IPS DF 6.9 (cell line): ENCODE data around the gene PLEKHG4.

Experiments
- DNase-seq: peaks from one replicate; pipeline ENCODE4 v3.0.0-alpha.2; 2013; ENCODE audit warnings: low read depth, low spot score
- H3K27ac ChIP-seq: one replicate; pipeline ENCODE4 v1.5.1; 2013; ENCODE audit warnings: low read length, control low read depth
- H3K27me3 ChIP-seq: 2 replicates; pipeline ENCODE4 v1.6.1; 2013; ENCODE audit warnings: mild to moderate bottlenecking, low read length; ENCODE audit not compliant: control insufficient read depth, insufficient read depth
- H3K36me3 ChIP-seq: 2 replicates; pipeline ENCODE4 v1.6.1; 2013; ENCODE audit warnings: low read length; ENCODE audit not compliant: control insufficient read depth, insufficient read depth
- H3K4me1 ChIP-seq: 2 replicates; pipeline ENCODE4 v1.6.1; 2013; ENCODE audit warnings: low read length; ENCODE audit not compliant: control insufficient read depth, insufficient read depth
- H3K4me3 ChIP-seq: 2 replicates; pipeline ENCODE4 v1.5.1; 2013; ENCODE audit warnings: mild to moderate bottlenecking, low read length
- H3K9me3 ChIP-seq: 2 replicates; pipeline ENCODE4 v1.6.1; 2013; ENCODE audit warnings: low read length, inconsistent platforms; ENCODE audit not compliant: control insufficient read depth, insufficient read depth
- WGBS: extraction: QIAGEN DNeasy Blood & Tissue Kit; methylation state at CpG from one replicate; pipeline ENCODE4 v1.1.7; 2013; ENCODE audit warnings: mixed read lengths, missing lambda C conversion rate; ENCODE audit not compliant: insufficient read length, insufficient coverage; 5-methylcytosine and 5-hydroxymethylcytosine counted together

PLEKHG4 gene

DNA sequence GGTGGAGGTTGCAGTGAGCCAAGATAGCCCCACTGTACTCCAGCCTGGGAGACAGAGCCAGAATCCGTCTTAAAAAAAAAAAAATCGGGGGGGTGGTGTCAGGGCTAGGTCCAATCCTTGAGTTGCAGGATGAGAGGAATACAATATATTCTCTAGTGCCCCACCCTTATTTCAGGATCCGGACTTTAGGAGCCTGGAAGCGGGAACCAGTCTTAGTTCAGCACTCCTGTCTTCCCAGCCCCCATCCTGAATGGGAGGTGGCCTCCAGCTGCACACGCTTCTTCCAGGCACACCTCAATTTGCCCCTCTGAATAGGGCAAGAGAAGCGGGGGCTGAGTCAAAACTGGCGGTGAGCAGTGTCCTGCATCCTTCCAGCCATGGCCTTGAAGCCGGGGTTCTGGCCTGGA lies 33.7 kb upstream of the PLEKHG4 start:
- Histone ChIP-seq H3K4me1 (peaks cover 19% of the 10 kb centered on the region), H3K27ac (no peak overlapping the region), H3K36me3 (no peaks in the 10 kb centered on the region), H3K9me3 (no peaks in the 10 kb centered on the region), H3K27me3 (peaks cover 2% of the 10 kb centered on the region), H3K4me3 (peak overlapping the region; percentile 99; the same call in 1 of the 2 replicates)
- WGBS = no CpG with 5 or more reads among the region's 8 CpGs
- DNase-seq = no peak

GRCh38 chr16:67246081-67246755 lies 33.1 kb upstream of the PLEKHG4 start:
- peak overlapping the region; percentile 99; the same call in 1 of the 2 replicates for H3K4me3 ChIP-seq
- H3K27me3 ChIP-seq = peaks cover 2% of the 10 kb centered on the region
- DNase-seq = no peak
- H3K4me1 ChIP-seq = peaks cover 19% of the 10 kb centered on the region
- no CpG with 5 or more reads among the region's 48 CpGs for WGBS
- H3K27ac ChIP-seq = no peak overlapping the region
- H3K9me3 ChIP-seq = no peaks in the 10 kb centered on the region
- H3K36me3 ChIP-seq = no peaks in the 10 kb centered on the region

- peaks cover 15% of the 10 kb centered on the region for H3K4me1 ChIP-seq
- peak overlapping the region; percentile 99 for H3K4me3 ChIP-seq
- H3K27ac ChIP-seq = no peak overlapping the region
- DNase-seq = peak; percentile 87
- peaks cover 2% of the 10 kb centered on the region for H3K27me3 ChIP-seq
- H3K36me3 ChIP-seq = no peaks in the 10 kb centered on the region
- no peaks in the 10 kb centered on the region for H3K9me3 ChIP-seq
- no CpG with 5 or more reads among the region's 26 CpGs for WGBS
These were observed 32.6 kb upstream of the PLEKHG4 start for GRCh38 chr16:67246756-67247191.

DNA sequence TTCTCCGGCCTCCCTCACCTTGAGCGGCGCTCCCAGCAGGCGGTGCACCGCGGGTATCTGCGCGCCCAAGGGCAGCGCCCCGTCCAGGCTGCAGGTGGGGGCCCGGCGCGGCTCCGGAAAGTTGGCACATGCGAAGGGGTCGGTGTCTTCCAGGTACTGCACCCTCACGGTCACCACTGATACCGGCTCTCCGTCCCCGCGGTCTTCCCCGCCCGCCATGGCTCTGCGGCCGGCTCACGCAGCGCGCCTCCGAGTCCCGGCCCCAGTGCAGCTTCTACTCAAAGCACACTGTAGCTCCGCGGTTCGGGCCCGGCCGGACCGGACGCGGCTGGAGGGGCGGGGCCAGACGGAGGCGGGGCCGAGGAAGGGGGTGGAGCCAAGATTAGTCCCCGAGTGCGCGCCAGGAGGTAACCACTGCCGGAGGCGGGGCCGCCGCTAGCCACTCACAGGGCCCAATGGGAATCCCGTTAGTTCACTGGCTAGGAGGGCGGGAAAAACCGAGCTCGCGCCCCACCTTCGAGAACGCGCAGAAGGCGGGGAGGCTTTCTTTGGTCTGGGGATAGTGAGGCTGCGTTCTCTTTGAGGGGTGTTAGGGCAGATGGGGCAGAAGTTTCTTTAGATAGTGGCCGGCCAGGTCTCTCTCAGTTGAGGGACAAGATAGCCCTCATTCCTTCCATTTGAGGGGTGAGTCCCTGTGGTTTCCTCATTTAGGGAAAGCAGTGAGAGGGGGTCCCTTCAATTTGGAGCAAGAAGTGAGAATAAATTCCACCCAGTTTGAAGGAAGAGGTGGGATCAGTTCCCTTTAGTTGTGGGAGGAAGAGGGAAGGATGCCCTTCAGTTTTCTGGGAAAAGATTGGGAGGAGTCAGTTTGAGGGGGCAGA lies 31.9 kb upstream of the PLEKHG4 start, which contains the start of gene FHOD1:
Gene FHOD1 (minus strand): TSS at position 290 of the 881 bp plus-strand sequence. CDS start 71 bp downstream, at position 219.
- WGBS = no CpG with 5 or more reads among the region's 60 CpGs
- Histone ChIP-seq H3K9me3 (no peaks in the 10 kb centered on the region), H3K4me3 (peak within 1 kb of the TSS; percentile 99), H3K36me3 (no peaks in the 10 kb centered on the region), H3K27ac (no peak within 1 kb of the TSS), H3K4me1 (peaks cover 15% of the 10 kb centered on the region), H3K27me3 (peaks cover 2% of the 10 kb centered on the region)
- peak; percentile 90 for DNase-seq

DNA sequence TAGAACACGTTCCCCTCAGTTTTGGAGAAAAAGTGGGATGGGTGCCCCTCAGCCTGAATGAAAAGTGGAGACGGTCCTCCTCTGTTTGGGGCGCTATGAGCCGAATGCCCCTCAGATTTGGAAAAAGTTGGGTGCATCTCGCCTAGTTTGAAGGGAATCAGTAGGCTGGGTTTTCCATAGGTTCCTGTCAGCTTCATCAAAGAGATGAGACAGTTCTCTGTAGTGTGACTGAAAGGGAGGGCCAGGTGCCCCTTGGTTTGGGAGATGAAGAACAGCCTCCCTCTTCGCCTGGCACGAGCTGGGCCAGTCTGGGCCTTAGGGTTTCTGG lies 31.3 kb upstream of the PLEKHG4 start:
- no peaks in the 10 kb centered on the region for H3K9me3 ChIP-seq
- peak overlapping the region; percentile 65; the same call in 1 of the 2 replicates for H3K4me3 ChIP-seq
- no peak overlapping the region for H3K27ac ChIP-seq
- H3K4me1 ChIP-seq = peaks cover 15% of the 10 kb centered on the region
- H3K27me3 ChIP-seq = peaks cover 2% of the 10 kb centered on the region
- no CpG with 5 or more reads among the region's 7 CpGs for WGBS
- DNase-seq = no peak
- H3K36me3 ChIP-seq = no peaks in the 10 kb centered on the region

GRCh38 chr16:67248401-67249177 lies 30.7 kb upstream of the PLEKHG4 start, which contains the start of gene SLC9A5:
Gene SLC9A5, plus strand, starts transcription at chr16:67248979. Its CDS starts 36 bp downstream, at chr16:67249015.
- Histone ChIP-seq H3K4me1 (peaks cover 15% of the 10 kb centered on the region), H3K4me3 (peak within 1 kb of the TSS; percentile 65; the same call in 1 of the 2 replicates), H3K9me3 (no peaks in the 10 kb centered on the region), H3K36me3 (no peaks in the 10 kb centered on the region), H3K27me3 (peaks cover 2% of the 10 kb centered on the region), H3K27ac (no peak within 1 kb of the TSS)
- DNase-seq = no peak
- no CpG with 5 or more reads among the region's 75 CpGs for WGBS

DNA sequence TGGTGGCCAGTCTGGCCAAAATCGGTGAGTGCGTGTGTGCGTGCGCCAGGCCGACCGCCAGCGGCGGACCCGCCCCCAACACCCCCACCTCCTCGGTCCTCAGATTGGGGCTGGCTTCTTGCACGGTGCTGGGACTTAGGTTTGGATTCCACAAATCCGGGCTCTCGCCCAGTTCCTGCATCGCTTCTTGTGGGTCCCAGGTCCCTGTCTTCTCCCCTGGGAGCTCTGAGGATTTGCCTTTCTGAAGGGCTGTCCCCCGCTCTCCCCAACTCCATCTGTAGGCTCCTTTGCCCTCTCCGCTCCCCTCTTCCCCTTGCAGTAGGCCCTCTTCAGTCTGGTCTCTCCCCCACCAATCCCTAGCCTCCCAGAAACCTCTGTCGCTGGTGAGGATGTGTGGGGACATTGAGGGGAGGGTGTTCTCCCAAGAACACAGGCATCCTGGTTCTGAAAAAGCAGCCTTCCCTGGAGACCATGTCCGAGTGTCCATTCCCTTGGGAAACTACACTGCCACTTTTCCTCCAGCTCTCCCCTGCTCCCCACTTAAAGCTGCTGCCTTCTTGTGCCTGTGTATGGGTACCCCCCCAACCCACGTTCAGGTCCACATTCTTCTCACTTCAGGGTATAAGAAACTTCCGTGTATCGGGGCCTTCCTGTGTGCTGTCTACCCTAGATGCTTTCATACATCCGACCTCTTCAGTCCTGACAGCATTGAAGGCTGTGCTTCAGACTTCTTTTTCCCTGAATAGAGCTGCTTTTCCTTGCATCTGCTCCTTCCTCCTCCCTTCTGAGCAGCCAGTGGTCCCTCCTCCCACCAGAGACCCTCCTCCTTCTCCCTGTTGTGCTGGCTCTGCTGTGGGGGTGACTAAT lies 29.9 kb upstream of the PLEKHG4 start:
- Histone ChIP-seq H3K27me3 (peaks cover 2% of the 10 kb centered on the region), H3K9me3 (no peaks in the 10 kb centered on the region), H3K36me3 (no peaks in the 10 kb centered on the region), H3K4me3 (peak overlapping the region; percentile 65; the same call in 1 of the 2 replicates), H3K27ac (no peak overlapping the region), H3K4me1 (peaks cover 15% of the 10 kb centered on the region)
- no peak for DNase-seq
- no CpG with 5 or more reads among the region's 22 CpGs for WGBS

DNA sequence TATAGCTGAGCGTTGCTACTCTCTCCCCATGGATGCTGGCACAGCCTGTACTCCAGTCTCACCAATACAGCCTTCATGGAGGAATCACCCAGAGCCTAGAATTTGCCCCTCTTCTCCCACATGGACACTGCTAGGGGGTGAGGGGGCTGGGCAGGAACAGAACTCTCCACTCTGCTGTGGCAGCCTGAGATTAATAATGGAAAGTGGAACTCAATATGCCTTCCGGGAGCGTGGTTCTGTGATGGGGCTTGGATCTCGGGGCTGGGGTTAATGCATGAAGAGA lies 29.3 kb upstream of the PLEKHG4 start:
- peaks cover 2% of the 10 kb centered on the region for H3K27me3 ChIP-seq
- H3K36me3 ChIP-seq = no peaks in the 10 kb centered on the region
- H3K4me3 ChIP-seq = no peak overlapping the region
- DNase-seq = no peak
- no peak overlapping the region for H3K27ac ChIP-seq
- peaks cover 15% of the 10 kb centered on the region for H3K4me1 ChIP-seq
- no CpG with 5 or more reads among the region's 4 CpGs for WGBS
- no peaks in the 10 kb centered on the region for H3K9me3 ChIP-seq

DNA sequence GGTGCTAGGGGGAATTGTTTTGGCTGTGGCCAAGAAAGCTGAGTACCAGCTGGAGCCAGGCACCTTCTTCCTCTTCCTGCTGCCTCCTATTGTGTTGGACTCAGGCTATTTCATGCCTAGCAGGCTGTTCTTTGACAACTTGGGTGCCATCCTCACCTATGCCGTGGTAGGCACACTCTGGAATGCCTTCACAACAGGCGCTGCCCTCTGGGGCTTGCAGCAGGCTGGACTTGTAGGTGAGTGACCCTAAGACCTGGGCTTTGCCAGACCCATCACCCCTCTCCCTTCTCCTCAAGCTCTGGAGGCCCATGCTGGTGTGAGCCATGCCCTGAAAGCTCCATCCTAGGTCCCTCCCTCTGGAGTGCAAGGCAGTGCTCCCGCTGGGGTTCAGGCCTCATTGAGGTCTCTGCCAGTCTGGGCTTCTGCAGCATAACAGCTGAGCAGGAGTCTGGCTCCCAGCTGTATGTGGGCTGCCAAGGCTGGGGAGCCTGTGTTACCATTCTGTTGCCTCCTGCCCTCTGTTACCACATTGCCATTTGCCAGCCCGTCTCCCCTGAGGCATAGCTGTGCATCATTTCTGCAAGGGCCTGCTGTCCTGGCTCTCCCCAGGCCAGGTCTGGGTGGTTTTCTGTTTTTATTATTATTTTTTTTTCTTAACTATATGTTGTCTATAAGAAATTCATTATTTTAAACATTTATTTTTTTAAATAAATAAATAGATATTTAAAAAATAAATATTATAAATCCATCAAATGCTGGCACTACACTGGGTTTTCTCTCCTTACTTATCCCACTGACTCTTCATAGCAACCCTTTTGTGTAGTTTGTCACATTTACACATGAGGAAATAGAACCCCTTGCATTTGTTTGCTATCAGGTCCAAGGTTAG lies 26.5 kb upstream of the PLEKHG4 start:
- WGBS = no CpG with 5 or more reads among the region's 4 CpGs
- Histone ChIP-seq H3K27ac (no peak overlapping the region), H3K4me1 (peaks cover 7% of the 10 kb centered on the region; the same call in 1 of the 2 replicates), H3K36me3 (no peaks in the 10 kb centered on the region), H3K4me3 (no peak overlapping the region), H3K27me3 (peaks cover 2% of the 10 kb centered on the region), H3K9me3 (no peaks in the 10 kb centered on the region)
- DNase-seq = no peak
